RWPE1 (cell line): Measurements from ENCODE around the gene MAP4.
A peak's percentile ranks its signal among the peaks of the same experiment; 100 is the strongest.

Experiments
- CTCF ChIA-PET: fragments of 350-600 bp; sonication (Branson Sonifier 250); formaldehyde crosslinking; extraction: SDS; loops from one replicate; lab custom pipeline; 2021; lab: Yijun Ruan, JAX
- POLR2A ChIA-PET: fragments of 400-600 bp; formaldehyde crosslinking; extraction: SDS; loops from one replicate; lab custom pipeline; 2020; ENCODE audit warnings: antibody characterized with exemption; ENCODE audit not compliant: low non-redundant PET; lab: Yijun Ruan, JAX
- DNase-seq: peaks from one replicate; pipeline ENCODE4 v3.0.0; 2012; ENCODE audit warnings: low spot score
- H3K27ac ChIP-seq: fragments of 450-650 bp; 2 replicates; pipeline ENCODE4 v1.5.1; 2017
- TF ChIP-seq, protein P1 (sequence below): fragments of 450-650 bp; conservative IDR thresholded peaks from 2 replicates; pipeline ENCODE4 v1.5.1; 2017; ENCODE audit warnings: low read depth, mild to moderate bottlenecking

The MAP4 gene

GRCh38 chr3:47859956-47860605 lies 156.1 kb downstream of the MAP4 start:
- TF ChIP-seq, protein P1, sequence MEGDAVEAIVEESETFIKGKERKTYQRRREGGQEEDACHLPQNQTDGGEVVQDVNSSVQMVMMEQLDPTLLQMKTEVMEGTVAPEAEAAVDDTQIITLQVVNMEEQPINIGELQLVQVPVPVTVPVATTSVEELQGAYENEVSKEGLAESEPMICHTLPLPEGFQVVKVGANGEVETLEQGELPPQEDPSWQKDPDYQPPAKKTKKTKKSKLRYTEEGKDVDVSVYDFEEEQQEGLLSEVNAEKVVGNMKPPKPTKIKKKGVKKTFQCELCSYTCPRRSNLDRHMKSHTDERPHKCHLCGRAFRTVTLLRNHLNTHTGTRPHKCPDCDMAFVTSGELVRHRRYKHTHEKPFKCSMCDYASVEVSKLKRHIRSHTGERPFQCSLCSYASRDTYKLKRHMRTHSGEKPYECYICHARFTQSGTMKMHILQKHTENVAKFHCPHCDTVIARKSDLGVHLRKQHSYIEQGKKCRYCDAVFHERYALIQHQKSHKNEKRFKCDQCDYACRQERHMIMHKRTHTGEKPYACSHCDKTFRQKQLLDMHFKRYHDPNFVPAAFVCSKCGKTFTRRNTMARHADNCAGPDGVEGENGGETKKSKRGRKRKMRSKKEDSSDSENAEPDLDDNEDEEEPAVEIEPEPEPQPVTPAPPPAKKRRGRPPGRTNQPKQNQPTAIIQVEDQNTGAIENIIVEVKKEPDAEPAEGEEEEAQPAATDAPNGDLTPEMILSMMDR = no peak
- POLR2A ChIA-PET = no interaction called here
- no peak overlapping the region for H3K27ac ChIP-seq
- CTCF ChIA-PET = no interaction called here
- DNase-seq = no peak

DNA sequence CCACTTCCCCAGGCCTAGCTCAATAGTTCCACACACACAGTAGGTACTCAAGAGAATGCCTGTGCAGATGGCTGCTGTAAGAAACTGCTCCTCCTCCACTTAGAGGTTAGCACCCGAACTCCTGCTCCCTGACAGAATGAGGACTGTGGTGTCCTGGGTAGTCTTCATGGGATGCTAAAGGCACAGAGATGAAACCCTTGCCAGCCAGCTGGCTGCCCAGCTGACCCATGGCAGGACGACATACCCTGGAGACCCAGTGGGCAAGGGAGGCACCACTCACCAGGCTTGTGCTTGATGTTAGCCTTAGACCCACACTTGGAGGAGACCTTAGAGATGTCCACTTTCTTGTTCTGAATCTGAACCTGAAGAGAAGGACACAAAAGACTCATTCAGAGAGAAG lies 159.1 kb downstream of the MAP4 start:
- CTCF ChIA-PET = no interaction called here

DNA sequence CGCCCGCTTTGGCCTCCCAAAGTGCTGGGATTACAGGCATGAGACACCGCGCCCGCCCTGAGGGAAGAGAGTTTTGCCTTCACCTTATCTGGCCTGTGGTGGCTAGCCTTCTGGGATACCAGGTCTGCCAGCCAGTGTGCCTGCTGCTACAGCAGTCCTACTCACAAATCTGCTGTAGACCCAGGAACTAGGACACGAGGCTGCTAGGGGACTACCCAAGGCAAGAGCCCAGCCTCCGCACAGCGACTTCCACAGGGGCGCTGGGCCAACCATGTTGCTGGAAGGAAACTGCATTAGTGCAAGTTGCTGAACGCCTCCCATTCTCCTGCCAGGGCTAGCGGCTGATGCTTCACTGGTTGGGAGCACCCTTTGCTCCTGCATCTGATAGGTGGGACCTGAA lies 159.5 kb downstream of the MAP4 start:
- no peak for DNase-seq
- CTCF ChIA-PET = no interaction called here
- H3K27ac ChIP-seq = peak overlapping the region; percentile 37
- POLR2A ChIA-PET = no interaction called here
- TF ChIP-seq, protein P1 = no peak

More for the DNA sequence above, 159.1 kb downstream of the MAP4 start:
- DNase-seq = no peak
- TF ChIP-seq, protein P1 = no peak
- POLR2A ChIA-PET = no interaction called here
- peak overlapping the region; percentile 37 for H3K27ac ChIP-seq

- POLR2A ChIA-PET = no interaction called here
These were observed 160.5 kb downstream of the MAP4 start for GRCh38 chr3:47855461-47856383.

DNA sequence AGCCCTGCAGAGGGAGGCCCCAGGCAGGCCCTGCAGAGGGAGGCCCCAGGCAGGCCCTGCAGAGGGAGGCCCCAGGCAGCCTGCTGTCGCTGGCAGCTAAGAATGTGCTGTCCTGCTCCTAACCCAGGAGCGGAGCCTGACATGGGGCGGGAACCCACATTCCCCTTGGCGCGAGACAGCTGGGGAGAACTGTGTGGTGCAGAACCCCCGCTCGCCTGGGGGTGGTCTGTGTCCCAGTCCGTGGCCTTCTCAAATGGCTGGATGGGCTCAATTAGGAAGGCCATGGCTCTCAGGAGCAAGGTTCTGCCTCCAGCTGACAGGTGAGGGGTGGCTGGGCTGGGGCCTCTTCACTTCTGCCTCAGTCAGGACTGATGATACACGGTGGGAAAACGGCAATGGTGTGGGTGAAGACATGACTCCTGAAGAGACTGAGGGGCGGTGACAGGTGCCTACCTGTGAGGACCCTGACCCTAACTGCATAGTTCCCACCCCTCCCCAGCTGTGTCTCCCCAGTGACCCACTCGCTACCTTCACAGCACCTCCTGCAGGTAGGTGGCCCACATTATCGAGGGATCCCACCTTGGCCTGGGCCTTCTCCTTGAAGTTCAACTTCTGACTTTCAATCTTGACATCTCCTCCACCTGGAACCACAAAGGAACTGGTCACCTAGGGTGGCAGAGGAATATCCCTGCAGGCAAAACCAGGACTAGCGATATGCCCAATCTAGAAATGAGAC lies 161.3 kb downstream of the MAP4 start:
- TF ChIP-seq, protein P1 = no peak
- CTCF ChIA-PET = interaction anchor here (0.7 kb wide), 1 partner anchor 71 kb away, joined by 3 read pairs; no protein-coding TSS in a partner anchor
- peak overlapping the region; percentile 16 for H3K27ac ChIP-seq
- POLR2A ChIA-PET = no interaction called here
- no peak for DNase-seq

More at GRCh38 chr3:47855461-47856383, 160.5 kb downstream of the MAP4 start:
- TF ChIP-seq, protein P1 = no peak
- no peak for DNase-seq
- CTCF ChIA-PET = no interaction called here
- H3K27ac ChIP-seq = peak overlapping the region; percentile 21

DNA sequence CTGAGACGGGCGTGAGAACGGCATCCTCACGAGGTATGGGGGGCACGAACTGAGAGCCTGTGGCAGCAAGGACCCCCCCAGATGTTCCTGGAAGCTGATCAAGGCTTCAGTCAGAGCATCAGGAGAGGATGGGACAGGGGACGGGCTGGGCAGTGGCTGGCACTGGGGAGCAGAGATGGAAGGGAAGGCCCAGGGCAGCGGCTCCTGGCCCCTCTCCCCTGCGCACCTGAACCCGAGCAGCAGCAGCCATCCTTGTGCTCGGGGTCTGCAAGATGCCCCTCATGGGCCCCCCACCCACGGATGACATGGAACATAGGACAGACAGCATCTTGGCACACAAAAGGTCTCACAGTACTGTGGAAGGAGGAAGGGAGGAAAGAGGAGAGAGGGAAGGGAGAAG lies 161.9 kb downstream of the MAP4 start:
- H3K27ac ChIP-seq = peak overlapping the region; percentile 16
- ChIA-PET POLR2A (no interaction called here), CTCF (no interaction called here)
- TF ChIP-seq, protein P1 = no peak
- no peak for DNase-seq
